Suppressor macrophage treated with lipopolysaccharide for 1 hour (primary cell): ENCODE measurements around the gene MAPK14.

Source experiments
- DNase-seq, 3 donors: peaks; one replicate each; pipeline ENCODE4 v3.0.0-alpha.2; 2020 to 2022

The MAPK14 gene

GRCh38 chr6:36141091-36141490, 113.5 kb downstream of the MAPK14 start:
- peak in 1 of 3 donors; percentile 29 for DNase-seq

- DNase-seq = no peak
Observed at GRCh38 chr6:36141961-36142360, 114.4 kb downstream of the MAPK14 start.

- peak in 2 of 3 donors; percentile 26 to 35 for DNase-seq
Observed at GRCh38 chr6:36142971-36143838, 115.6 kb downstream of the MAPK14 start.

GRCh38 chr6:36145495-36145894, 117.9 kb downstream of the MAPK14 start:
- no peak for DNase-seq

- DNase-seq = no peak
Observed at GRCh38 chr6:36147294-36147693, 119.7 kb downstream of the MAPK14 start.

- no peak for DNase-seq
Observed at GRCh38 chr6:36149476-36149875, 121.9 kb downstream of the MAPK14 start.

GRCh38 chr6:36150283-36150682, 122.7 kb downstream of the MAPK14 start:
- peak in 1 of 3 donors; percentile 36 for DNase-seq

GRCh38 chr6:36154286-36154685, 126.7 kb downstream of the MAPK14 start:
- no peak for DNase-seq

GRCh38 chr6:36155662-36156061, 128.1 kb downstream of the MAPK14 start:
- no peak for DNase-seq

- DNase-seq = no peak
Observed at GRCh38 chr6:36160147-36160760, 132.6 kb downstream of the MAPK14 start.
